Measurements from ENCODE around the gene CASP7.
"Not testable (repeated sequence)": the region's sequence is repeated elsewhere in the genome, so short reads cannot be mapped to it uniquely, and the experiment has no call there.

Gene CASP7

DNA sequence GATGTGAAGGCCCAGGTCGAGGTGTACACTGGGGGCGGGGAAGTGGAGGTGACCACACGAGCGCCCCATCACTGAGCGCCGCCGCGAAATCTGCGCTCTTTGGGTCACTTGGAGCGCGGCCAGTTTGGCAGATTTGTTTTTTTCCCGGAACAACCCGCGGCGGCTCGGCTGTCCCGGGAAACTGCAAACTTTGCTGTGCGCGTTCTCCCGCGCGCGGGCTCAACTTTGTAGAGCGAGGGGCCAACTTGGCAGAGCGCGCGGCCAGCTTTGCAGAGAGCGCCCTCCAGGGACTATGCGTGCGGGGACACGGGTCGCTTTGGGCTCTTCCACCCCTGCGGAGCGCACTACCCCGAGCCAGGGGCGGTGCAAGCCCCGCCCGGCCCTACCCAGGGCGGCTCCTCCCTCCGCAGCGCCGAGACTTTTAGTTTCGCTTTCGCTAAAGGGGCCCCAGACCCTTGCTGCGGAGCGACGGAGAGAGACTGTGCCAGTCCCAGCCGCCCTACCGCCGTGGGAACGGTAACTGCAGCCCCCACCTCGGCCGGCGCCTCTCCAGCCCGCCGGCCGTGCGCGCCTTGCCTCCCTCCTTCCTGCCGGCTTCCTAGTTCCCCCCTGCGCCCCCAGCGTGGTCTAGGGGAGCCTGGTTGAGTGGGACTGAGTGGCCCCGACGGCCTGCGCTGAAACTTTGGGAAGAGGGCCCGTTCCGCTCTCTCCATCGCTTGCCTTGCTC lies at the start of gene CASP7:
CASP7 (plus strand) TSS at position 450 of the 727 bp plus-strand sequence. CDS start 17,582 bp downstream, outside the sequence.
- DNase-seq = no peak

DNA sequence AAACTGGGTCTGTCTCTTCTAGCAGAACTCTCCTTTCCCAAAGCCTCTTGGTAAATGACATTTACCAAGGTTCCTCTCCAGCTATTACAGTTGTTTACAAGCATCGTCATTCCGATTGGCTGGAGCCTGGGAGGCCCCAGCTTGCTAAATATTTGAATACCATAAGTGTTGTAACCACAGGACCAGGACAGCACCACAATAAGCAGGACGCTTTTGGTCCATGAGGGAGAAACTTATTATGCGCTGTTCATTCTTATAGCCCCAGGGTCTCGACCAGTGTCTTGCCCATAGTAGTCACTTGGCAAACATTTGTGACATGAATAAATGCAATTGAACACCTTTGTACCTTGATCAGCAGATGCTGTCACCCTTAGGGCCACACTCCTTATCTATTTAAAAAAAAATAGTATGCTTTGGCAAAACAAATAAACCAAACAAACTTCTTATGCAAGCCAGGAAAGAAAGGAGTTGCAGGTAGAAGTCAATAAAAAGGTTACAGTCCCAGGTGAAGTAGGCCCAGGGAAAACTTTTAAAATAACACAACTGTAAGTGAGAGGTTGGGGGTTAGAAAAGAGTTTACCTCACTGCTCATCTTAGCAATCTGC lies 48.7 kb upstream of the CASP7 start:
- DNase-seq = no peak

DNA sequence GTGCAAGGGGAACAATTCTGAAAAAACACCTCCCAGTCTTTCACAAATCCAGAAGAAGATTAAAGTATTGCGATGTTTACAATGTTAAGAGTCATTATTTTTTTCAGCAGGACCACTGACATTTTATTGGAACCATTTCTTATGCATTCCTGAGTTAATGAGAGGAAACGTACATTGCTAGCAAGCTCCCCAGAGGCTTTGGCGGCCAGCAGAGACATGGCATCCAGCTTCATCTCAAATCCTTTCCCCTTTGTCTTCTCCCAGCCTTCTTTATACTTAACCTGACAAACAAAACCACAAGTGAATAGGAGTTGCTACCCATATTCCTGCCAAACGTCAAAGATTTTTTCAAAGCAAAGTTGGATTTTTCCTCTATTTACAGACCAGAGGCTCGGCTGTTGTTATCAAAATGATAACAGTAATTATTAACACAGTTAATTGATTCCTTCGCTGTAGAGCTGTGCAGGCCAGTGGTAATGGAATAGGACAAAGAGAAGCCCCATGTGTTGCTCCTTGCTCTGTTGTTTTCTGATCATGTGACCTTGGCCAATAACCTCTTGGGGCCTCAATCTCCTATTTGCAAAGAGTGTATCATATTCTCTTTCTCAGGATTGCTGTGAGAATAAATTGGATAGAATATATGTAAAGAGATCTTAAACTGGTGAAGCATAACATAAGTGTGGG lies 47.9 kb upstream of the CASP7 start:
- no peak for DNase-seq

DNA sequence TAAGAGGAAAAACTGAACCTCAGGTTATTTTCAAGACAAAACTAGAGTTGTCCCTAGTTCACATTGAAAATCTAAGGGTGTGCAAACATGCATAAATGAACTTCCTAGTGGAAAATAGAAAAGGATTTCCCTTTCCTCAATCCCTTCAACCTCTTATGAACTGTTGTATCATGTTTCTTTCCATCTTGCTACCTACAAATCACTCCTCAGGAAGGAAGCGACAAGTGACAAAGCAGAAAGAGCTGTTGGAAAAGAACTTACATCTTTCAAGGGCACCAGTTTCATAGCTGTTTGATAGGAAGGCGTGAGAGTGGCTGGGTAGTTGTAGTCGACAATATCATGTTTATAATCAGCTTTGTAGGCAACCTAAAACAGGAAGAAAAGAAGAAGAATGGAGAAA lies 39.7 kb upstream of the CASP7 start:
- no peak for DNase-seq

DNA sequence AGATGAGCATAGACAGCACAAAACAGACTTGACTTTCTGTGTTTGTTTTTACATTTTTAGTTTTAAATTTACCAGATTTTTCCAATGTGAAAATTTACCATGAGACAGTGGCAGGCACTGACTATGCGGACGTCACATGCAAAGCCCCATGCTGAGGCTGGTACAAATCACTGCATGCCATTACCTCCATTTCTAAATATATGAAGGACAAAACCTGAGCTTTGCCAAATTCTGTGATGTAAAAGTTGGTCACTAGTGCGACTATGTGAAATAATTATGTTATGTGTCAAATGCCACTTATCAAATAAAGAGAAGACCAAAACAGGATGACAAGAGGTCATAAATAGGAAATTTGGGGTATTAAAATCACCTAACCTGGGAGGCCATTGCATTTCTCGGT lies 38.0 kb upstream of the CASP7 start:
- DNase-seq = no peak

DNA sequence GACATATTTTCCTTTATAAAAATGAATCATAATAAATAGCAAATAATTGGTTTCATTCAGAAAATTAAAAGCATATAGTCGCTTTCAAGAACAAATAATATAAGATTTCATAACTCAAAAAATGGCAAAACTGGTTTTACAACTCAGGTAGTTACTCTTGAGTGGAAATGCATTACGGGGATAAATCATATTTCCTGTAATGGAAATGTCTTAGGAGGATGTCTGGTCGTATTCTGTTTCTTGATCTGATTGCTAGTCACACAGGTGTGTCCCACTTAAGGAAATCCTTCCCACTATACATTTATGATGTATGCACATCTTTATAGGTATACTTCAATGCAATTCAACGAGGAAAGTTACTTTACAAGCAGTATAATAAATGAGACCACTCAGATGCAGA lies 36.5 kb upstream of the CASP7 start:
- no peak for DNase-seq

DNA sequence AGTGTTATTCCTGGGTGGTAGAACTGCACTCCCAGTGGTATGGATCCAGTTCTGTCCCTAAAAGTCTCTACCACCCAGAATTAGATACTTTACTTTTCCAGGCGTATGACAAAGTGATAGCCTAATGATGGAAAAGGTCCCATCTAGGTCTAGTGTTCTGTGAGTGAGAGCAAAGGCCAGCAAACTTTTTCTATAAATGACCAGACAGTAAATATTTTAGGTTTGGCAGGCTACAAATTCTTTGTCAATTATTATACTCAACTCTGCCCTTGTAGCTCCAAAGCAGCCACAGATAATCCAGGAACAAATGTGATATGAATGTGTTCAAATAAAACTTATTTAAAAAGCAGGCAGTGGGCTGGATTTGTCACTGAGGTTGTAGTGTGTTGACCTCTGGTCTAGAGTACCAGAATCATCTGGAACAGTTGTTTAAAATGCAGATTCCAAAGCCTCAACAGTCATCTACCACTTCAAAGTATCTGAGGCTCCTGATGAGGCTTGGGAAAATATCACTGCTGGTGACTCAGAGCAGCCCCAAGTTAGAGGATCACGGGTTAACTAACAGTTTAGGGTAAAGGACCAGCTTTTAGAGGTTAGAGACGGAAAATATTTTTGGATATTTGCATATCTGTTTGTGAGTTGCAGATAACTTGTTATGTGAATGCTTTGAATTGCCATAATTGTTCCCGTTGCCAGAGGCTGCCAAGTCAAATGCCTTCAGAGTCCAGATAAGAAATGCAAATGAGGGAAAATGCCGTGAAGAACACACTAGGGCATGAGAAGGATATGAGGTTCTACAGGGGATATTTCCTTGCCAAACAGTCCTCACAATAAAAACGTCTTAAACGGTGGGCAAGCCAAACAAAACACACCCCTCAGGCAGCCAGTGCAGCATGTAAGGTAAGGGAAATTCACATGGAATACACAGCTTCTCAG lies 35.3 kb upstream of the CASP7 start:
- DNase-seq = no peak

DNA sequence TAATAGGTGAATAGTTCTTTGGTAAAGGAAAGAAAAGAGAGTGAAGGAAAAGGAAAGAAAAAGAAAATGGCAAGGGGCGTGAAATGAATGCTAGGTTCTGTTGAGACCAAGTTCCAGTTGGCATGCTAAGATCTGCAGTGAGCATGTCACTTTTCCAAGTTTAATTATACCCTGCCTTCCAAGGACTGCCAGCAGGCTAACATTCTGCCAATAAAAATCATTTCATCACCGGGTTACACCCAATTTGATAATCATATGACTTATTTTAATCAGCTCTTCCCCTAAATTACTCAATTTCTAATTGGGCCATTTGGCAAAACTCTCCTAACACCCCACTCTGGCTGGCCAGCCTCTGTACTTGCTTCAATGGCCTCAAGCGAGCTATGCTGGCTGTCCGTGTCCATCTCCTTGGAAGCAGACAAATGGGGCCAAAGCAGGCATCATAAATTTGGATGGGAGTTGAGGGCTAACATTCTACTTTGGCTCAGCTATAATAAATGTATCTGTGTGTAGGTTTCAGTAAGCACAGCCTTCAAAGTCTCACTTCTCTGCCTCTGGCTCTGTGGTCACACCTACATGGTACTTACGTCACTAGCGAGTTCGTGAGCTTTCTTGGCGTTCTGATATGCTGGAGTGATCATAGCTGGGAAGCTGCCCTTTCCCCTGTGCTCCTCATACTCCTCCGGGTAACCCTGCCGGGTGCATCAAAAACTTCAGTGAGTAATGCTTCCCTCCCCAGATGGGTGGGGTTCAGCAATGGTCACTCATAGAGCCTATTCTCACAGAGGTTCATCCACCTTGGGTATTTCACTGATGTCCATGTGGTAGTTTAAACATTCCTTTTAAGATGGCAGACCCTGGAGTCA lies 33.1 kb upstream of the CASP7 start:
- DNase-seq = no peak

DNA sequence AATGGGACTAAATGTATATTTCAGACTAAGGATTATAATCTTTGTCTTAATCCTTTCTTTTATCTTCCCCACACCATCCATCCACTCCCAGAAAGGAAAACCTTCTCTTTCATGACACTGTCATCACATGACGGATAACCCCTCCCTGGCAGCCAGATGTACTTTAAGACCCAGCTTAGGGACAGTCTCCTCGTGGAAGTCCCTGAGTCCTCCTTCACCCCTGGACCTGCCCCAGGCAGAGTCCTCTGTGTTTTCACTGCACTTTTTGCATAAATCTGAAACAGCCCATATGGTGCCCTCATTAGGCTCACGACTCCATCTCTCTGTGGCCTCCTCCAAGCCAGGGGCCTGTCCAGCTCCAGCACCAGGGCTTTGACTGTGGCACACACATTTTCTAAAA lies 31.9 kb upstream of the CASP7 start:
- DNase-seq = no peak

DNA sequence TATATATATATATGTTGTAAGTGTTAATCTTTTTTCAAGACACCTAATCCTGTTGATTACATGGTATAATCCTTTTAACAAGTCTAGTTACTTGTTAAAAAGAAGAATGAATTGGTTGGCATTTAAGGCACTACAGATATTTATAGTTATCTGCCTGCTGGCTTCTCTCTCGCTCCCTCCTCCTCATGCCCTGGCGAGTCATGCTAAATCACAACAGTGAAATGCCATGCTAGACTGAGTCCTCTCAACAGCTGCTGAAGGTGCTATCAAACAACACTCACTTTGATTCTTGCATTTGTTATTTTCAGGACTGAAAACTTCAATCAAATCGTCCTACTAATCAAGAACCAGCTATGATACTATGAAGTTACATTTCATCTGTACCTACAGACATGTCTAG lies 31.2 kb upstream of the CASP7 start:
- no peak for DNase-seq

DNA sequence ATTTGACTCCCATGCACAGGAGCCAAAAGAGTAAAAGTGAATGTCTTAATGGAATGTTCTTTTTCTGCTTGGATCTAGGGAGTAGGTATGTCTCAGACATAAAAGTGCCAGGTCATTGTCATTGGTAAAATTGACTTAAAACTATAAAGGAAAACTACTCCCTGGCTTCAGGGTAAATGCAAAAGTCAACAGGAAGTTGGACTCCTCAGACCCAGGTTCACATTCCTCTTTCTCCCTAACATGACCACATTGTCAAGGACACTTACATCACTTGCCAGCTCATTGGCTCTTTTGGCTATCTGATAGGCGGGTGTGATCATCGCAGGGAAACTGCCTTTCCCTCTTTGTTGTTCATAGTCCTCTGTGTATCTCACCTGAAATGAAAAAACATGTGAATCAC lies 29.5 kb upstream of the CASP7 start:
- DNase-seq = no peak

DNA sequence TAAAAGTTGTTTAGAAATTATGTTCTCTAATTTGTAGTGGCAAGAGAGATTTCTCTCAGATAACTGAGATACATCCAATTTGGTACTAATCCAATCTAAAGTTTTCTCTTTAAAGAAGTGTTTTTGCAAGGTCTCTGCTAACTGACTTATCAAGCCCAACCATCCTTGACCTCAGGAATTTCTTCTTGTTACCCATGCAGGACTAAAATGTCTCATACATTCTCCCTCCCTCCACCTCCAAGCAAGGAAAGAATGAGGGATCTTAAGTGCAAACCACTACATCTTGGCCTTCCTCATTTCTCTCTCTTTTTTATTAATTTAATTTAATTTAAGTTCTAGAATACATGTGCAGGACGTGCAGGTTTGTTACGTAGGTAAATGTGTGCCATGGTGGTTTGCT lies 28.7 kb upstream of the CASP7 start:
- no peak for DNase-seq

DNA sequence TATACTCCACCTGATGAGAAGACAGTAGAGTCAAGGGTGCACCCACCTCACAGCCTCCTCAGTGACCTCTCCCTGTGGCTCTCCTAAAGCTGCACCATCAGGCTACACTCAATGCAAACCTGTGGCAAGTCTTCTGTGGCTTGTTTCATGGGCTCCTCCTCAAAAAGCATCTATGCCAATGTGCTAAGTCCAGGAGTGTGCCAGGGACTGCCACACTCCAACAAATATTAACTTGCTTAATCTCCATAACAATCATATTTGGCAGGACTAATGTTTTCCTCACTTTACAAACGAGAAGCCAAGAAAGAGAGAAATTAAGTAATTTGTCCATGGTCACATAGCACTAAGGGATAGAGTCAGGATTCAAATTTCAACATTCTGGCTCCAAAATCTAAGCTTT lies 27.8 kb upstream of the CASP7 start:
- no peak for DNase-seq

DNA sequence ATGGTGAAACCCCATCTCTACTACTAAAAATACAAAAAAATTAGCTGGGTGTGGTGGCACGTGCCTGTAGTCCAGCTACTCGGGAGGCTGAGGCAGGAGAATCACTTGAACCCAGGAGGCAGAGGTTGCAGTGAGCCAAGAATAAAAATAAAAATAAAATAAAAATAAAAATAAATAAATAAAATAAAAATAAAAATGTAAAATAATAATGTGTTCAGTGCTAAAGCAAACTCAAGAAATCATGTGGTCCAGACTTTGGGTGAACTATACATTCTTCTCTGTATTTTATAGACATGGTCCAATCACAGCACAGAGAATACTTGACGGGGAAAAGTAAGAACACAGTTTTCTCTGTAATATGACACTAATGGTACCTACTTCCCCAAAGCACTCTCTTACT lies 27.3 kb upstream of the CASP7 start:
- not testable (repeated sequence) for DNase-seq

DNA sequence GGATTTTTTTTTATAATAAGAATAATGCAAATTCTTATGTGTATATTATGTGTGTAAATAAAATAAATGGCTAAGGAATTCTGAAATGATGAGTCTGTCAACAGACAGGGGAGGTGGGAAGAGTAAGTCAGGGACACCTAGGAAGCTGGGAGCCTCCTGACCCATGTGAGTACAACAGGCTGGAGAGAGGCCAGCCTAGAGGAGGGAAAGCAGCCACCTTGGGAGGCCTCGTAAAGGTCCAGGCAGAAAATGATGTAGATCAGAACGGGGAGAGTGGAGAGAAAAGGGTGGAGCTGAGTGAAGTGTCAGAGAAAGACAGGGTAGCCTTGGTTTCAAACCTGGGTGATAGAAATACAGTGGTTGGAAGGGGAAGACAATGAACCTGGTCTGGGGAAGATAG lies 22.8 kb upstream of the CASP7 start:
- no peak for DNase-seq

DNA sequence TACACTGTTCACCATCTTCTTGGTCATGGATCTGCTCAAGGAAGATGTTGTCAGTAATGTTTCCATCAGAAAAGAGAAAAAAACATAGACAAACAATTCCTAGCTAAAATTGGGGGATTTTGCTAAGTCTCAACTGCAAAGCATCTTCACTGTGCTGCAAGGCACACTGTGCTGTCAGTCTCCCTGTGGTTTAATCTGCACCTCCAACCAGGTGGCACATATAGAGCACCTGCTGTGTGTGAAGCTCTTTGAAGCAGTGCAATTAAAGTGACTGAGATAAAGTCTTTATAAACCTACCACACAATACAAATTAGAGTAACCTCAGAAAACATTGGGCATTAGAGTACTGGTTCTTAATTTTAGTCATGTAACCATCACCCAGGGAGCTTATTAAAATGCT lies 22.2 kb upstream of the CASP7 start:
- DNase-seq = no peak

DNA sequence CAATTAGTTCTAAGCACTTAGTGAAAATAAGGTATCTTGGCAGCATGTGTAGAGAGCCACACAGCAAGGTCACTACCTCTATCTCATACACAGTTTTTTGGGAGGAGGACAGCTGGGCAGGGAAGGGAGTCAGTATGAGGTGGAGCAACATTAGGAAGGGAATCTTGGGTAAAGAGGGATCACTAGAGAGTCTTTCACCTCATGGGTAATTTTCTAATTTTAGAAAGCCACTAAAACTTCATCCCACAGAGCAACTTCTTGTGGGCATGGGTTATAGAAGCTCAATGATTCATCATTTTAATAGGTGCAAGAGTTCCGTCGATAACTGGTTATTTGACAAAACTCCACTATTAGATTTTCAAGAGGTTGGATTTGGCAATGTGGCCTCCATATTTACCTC lies 18.4 kb upstream of the CASP7 start:
- DNase-seq = no peak

DNA sequence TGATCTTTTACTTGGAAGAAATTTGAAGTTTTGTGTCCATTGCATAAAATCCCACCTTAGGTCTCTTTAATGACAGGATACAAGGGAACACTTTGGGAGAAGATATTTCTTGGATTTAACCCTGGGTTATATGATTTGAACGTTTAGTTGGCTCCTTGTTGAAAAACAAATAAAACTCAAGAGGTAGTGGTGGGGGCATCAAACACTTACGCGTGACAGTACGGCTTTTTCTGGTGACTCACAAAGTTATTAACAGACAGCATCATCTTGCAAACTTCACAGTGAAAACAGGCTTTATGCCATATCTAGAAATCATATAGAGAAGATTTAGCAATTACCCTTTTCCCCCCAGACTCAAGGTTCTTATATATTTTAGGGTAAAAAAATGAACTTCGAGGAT lies 16.6 kb upstream of the CASP7 start:
- no peak for DNase-seq

DNA sequence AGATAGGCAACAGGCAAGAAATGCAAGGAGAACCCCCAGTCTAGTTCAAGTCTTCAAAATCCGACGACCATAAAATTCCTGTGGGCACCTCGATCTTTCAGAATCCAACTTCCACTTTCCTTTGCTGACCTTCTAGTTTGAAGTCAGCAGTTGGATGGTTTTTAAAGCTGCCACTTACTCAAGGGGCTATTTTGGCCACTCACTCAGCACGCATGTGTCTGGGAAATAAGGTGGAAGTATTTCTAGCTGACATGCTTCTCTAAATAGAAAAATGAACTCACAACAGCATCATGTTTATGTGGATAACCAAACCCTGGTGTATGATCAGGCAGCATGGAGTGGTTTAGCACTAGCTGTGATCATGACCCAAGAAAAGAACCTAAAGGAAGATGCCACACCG lies 15.8 kb upstream of the CASP7 start, which contains the start of gene NRAP:
NRAP (minus strand) TSS at position 134 of the 400 bp plus-strand sequence. CDS start 159 bp downstream, outside the sequence.
- no peak for DNase-seq

DNA sequence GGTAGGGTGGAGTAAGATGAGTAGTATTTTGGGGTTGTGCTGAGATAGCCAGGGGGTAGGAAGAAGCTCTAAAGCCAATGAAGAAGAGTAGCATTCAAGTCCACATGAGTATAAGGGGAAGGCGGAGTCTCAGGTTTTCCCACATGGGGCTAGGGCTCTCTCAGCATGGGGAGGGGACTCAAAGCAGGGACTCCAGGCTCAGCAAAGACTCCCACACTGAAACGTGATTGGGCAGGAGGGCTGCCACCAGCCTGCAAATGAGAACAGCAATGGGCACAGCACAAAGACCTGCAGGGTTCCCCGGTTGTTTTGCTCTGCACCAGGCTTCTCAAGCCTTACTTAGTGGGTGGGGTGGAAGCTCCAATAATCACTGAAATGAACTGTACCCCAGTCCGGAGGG lies 14.4 kb upstream of the CASP7 start:
- no peak for DNase-seq

DNA sequence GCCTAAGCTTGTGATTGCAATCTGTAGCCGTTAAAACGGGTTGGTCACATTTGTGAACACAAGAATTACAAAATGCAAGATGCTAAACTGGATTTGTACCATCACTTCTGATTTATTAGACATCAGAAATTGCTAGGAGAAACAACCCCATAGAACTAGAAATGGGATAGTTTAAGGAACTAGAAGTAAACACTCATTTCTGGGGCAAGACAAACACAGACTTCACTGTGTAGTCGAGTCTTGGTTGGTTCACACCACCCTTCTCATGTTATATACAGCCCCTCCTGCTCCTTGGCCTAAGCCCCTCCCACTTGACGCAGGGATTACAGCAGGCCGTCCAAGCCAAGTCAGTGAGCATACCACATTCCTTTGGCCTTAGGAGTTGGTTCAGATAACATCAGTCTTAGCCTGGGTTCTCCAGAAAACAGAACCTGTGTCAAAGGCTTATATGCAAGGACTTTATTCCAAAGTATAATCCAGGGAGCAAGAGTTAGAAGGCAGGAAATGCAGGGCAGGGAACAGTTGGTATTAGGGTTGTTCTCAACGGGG lies 13.8 kb upstream of the CASP7 start:
- no peak for DNase-seq
